GM21717 (cell line): ENCODE results near the gene MDFI.

Source experiments
- ATAC-seq: cut with Tn5 transposase; IDR thresholded peaks from one replicate; pipeline ENCODE4 v1.9.1; 2021; ENCODE audit warnings: mild to moderate bottlenecking, moderate library complexity; ENCODE audit not compliant: unreplicated experiment

MDFI gene

GRCh38 chr6:41700463-41701347 is 62.4 kb downstream of the MDFI start:
- ATAC-seq = no peak

GRCh38 chr6:41702089-41702745 is 63.9 kb downstream of the MDFI start:
- no peak for ATAC-seq

GRCh38 chr6:41702771-41703494 is 64.7 kb downstream of the MDFI start:
- no peak for ATAC-seq
